Mesothelial cell of epicardium (in vitro differentiated cells): Measurements from ENCODE around the gene SPPL2A. TPM values are rescaled to one million over a fixed set of nuclear protein-coding genes. Genes with fewer than 3 reads are reported as not detected.

Experiments used
- DNase-seq, 2 experiments: peaks; one replicate each; pipeline ENCODE4 v3.0.0; 2021; ENCODE audit warnings: low spot score in 2 of 2; ENCODE audit not compliant: unreplicated experiment in 2 of 2
- H3K27ac Mint-ChIP-seq: 2 replicates; pipeline ENCODE4 v1.8.0; 2021; ENCODE audit warnings: mixed read lengths
- H3K27me3 Mint-ChIP-seq: 2 replicates; pipeline ENCODE4 v1.8.0; 2021; ENCODE audit warnings: low read depth, mixed read lengths
- H3K36me3 Mint-ChIP-seq: 2 replicates; pipeline ENCODE4 v1.8.0; 2021; ENCODE audit warnings: mixed read lengths
- H3K4me1 Mint-ChIP-seq: 2 replicates; pipeline ENCODE4 v1.8.0; 2021; ENCODE audit warnings: mixed read lengths
- H3K4me3 Mint-ChIP-seq: 2 replicates; pipeline ENCODE4 v1.8.0; 2021; ENCODE audit warnings: mild to moderate bottlenecking, moderate library complexity, mixed read lengths
- H3K9me3 Mint-ChIP-seq: 2 replicates; pipeline ENCODE4 v1.8.0; 2021; ENCODE audit warnings: mixed read lengths
- total RNA-seq: library from RNA; stranded (reverse); gene quantifications from 3 replicates; pipeline ENCODE4 v1.2.1, GENCODE V29; 2021
- TF ChIP-seq, protein P1 (sequence below): fragments of 200-600 bp; sonication (generic); IDR thresholded peaks from one replicate; pipeline ENCODE4 v1.5.0; 2021; ENCODE audit warnings: antibody characterized with exemption; ENCODE audit not compliant: unreplicated experiment

SPPL2A gene
- total RNA-seq, 1 donor from 2014 or later = 58.9 TPM

DNA sequence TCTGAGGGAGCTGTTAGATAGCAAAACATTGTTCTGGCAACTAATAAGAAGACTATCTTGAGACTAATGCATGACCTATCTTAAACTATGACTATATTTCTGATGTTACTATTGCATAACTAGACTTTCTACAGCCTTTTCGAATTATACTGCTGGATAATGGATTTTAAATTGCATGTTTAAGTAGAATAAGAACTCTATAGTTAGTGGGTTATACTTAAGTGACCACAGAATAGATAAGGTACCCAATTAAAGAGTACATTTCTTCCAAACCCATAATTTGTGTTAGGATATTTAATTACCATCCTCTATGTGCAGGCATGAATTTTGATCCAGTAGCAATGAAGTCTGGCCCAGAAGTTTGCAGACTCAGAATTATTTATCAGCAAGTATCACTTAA lies 44.6 kb upstream of the SPPL2A start:
- TF ChIP-seq, protein P1, sequence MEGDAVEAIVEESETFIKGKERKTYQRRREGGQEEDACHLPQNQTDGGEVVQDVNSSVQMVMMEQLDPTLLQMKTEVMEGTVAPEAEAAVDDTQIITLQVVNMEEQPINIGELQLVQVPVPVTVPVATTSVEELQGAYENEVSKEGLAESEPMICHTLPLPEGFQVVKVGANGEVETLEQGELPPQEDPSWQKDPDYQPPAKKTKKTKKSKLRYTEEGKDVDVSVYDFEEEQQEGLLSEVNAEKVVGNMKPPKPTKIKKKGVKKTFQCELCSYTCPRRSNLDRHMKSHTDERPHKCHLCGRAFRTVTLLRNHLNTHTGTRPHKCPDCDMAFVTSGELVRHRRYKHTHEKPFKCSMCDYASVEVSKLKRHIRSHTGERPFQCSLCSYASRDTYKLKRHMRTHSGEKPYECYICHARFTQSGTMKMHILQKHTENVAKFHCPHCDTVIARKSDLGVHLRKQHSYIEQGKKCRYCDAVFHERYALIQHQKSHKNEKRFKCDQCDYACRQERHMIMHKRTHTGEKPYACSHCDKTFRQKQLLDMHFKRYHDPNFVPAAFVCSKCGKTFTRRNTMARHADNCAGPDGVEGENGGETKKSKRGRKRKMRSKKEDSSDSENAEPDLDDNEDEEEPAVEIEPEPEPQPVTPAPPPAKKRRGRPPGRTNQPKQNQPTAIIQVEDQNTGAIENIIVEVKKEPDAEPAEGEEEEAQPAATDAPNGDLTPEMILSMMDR = no peak
- Mint-ChIP-seq H3K27ac (no peak overlapping the region), H3K27me3 (no peaks in the 10 kb centered on the region), H3K4me1 (peaks cover 9% of the 10 kb centered on the region), H3K36me3 (no peaks in the 10 kb centered on the region), H3K9me3 (no peaks in the 10 kb centered on the region), H3K4me3 (no peak overlapping the region)
- no peak for DNase-seq

DNA sequence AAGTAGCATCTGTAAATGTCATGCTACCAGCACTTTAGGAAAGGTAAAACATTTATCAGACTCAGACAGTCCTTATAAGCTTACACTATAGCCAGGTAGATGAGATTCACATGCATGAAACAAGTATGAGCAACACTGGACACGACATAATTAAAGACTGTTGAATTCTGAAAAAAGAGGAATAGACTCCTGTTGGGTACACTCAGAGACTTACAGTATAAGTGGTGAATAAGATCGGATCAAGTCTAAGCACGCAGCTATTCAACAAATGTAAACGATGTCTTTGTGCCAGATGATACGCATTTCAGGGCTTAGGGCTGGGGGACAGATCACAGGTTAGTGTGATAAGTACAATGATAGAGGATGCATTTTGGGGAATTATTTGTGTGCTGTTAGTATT lies 43.2 kb upstream of the SPPL2A start:
- no peak overlapping the region for H3K4me3 Mint-ChIP-seq
- DNase-seq = no peak
- TF ChIP-seq, protein P1 = no peak
- no peak overlapping the region for H3K27ac Mint-ChIP-seq
- no peaks in the 10 kb centered on the region for H3K9me3 Mint-ChIP-seq
- H3K36me3 Mint-ChIP-seq = no peaks in the 10 kb centered on the region
- no peaks in the 10 kb centered on the region for H3K27me3 Mint-ChIP-seq
- H3K4me1 Mint-ChIP-seq = peaks cover 9% of the 10 kb centered on the region

- Mint-ChIP-seq H3K9me3 (no peaks in the 10 kb centered on the region), H3K27ac (no peak overlapping the region), H3K4me1 (peaks cover 20% of the 10 kb centered on the region), H3K4me3 (no peak overlapping the region), H3K36me3 (no peaks in the 10 kb centered on the region), H3K27me3 (no peaks in the 10 kb centered on the region)
- no peak for DNase-seq
- TF ChIP-seq, protein P1 = no peak
Observed at GRCh38 chr15:50803479-50804180, 38.1 kb upstream of the SPPL2A start.

GRCh38 chr15:50800715-50801114 lies 35.2 kb upstream of the SPPL2A start:
- Mint-ChIP-seq H3K36me3 (no peaks in the 10 kb centered on the region), H3K4me3 (no peak overlapping the region), H3K27ac (no peak overlapping the region), H3K27me3 (no peaks in the 10 kb centered on the region), H3K9me3 (no peaks in the 10 kb centered on the region), H3K4me1 (peaks cover 27% of the 10 kb centered on the region)
- DNase-seq = no peak
- TF ChIP-seq, protein P1 = no peak

DNA sequence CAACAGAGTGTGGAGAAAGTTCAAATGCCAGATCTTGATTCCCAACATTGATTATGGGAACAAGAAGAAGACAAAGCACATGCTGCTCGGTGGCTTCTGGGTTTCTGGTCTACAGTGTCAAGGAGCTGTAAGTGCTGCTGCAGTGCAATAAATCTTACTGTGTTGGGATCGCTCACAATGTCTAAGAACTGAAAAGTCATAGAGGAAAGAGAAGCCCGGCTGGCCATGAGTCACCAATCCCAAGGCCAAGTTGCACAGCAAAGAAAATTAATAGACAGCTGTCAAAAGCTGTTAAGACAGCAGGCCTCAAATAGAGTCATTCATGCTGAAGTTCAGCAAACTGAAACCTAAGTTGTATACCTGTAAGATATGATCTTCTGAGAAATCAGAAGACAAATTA lies 33.2 kb upstream of the SPPL2A start:
- TF ChIP-seq, protein P1 = no peak
- no peaks in the 10 kb centered on the region for H3K9me3 Mint-ChIP-seq
- H3K4me1 Mint-ChIP-seq = peaks cover 37% of the 10 kb centered on the region
- DNase-seq = no peak
- no peaks in the 10 kb centered on the region for H3K27me3 Mint-ChIP-seq
- no peak overlapping the region for H3K4me3 Mint-ChIP-seq
- no peaks in the 10 kb centered on the region for H3K36me3 Mint-ChIP-seq
- peak overlapping the region; percentile 85 for H3K27ac Mint-ChIP-seq
